Measurements from ENCODE around the gene MID1.

- TF ChIP-seq POLR2AphosphoS5 (IDR thresholded peaks at IDR 0.05), result no peak
- TF ChIP-seq, protein P1, sequence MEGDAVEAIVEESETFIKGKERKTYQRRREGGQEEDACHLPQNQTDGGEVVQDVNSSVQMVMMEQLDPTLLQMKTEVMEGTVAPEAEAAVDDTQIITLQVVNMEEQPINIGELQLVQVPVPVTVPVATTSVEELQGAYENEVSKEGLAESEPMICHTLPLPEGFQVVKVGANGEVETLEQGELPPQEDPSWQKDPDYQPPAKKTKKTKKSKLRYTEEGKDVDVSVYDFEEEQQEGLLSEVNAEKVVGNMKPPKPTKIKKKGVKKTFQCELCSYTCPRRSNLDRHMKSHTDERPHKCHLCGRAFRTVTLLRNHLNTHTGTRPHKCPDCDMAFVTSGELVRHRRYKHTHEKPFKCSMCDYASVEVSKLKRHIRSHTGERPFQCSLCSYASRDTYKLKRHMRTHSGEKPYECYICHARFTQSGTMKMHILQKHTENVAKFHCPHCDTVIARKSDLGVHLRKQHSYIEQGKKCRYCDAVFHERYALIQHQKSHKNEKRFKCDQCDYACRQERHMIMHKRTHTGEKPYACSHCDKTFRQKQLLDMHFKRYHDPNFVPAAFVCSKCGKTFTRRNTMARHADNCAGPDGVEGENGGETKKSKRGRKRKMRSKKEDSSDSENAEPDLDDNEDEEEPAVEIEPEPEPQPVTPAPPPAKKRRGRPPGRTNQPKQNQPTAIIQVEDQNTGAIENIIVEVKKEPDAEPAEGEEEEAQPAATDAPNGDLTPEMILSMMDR (IDR thresholded peaks at IDR 0.05), result no peak
- no peak for TF ChIP-seq POLR2A (IDR thresholded peaks at IDR 0.05)
- TF ChIP-seq EP300 (IDR thresholded peaks at IDR 0.05), result no peak
These were observed 111.0 kb downstream of the MID1 start for GRCh38 chrX:10509397-10509796.

Data from suprapubic skin (tissue), 4 donors.